GM19351 (cell line): ENCODE results near the gene DDAH1.

Experiments
- ATAC-seq: cut with Tn5 transposase; IDR thresholded peaks from one replicate; pipeline ENCODE4 v1.9.1; 2021; ENCODE audit warnings: mild to moderate bottlenecking, moderate library complexity; ENCODE audit not compliant: unreplicated experiment

The DDAH1 gene

DNA sequence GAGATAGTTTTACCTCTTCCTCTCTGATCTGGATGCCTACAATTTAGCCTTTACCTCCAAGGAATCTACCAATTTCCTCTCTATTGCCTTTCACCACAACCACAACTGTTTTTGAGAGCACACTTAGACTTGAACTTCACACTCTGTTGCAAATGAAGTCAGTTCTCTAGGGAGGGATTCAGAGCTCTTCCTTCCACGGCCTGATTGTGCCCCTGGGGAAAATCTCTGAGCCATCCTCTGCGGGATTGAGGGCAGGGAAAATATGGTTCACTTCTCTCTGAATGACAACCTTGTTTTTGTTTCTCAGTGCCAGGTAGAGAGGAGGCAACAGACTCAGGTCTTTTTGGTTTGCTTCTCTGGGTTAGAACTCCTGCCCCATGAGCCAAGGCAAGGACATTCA lies 153.1 kb downstream of the DDAH1 start:
- ATAC-seq: no peak

DNA sequence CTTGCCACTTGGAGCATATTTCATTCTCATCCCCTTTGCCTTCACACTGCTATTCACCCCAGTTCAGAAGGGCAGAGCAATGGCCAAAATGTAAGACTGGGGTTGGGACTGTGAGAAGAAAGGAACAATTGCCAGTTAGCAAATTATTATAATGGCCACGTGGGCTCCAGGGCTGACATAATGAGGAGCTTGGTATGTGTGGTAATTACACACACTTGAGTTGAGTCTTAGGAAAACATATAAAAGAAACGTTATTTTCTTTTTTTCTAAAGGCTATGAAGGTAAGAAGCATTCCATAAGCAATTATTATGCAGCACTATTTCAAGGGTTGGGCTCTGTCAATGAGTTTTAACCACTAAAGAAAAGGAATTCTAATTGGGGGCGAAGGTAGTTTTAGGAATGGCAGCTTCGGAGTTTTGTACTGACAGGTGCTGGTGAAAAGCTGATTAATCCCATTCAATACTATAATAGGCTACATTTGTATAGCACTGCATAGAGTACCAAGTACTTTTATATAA lies 156.1 kb downstream of the DDAH1 start:
- no peak for ATAC-seq

- ATAC-seq: peak; percentile 94
These were observed 156.7 kb downstream of the DDAH1 start for GRCh38 chr1:85307987-85308832.

DNA sequence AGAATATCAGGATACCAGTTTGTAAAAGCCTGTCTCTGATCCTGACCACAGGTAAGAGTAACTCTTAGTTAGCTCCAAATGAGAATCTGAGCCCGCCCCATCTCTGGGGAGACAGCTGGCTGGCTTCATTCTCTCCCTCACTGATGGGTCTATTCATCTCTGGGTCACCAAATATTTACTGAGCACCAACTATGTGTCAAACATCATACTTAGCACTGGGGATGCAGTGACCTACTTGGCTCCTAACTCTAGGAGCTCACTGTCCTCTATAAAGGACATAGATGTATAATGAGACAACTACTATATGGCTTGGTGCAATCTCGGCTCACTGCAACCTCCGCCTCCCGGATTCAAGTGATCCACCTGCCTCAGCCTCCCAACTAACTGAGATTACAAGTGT lies 158.7 kb downstream of the DDAH1 start:
- no peak for ATAC-seq

- no peak for ATAC-seq
These were observed 161.4 kb downstream of the DDAH1 start for GRCh38 chr1:85303440-85304162.

DNA sequence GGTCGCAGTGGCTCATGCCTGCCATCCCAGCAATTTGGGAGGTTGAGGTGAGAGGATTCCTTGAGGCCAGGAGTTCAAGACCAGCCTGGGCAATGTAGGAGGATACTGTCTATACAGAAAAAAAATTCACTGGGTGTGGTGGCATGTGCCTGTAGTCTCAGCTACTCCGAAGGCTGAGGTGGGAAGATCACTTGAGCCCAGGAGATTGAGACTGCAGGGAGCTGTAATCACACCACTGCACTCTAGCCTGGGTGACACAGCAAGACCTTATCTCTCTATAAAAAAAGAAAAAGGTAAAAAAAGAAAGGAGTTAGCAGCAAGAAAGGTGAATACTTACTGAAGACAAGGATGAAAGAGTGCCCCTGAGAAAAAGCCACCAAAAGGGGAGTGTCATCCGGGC lies 164.8 kb downstream of the DDAH1 start:
- no peak for ATAC-seq

DNA sequence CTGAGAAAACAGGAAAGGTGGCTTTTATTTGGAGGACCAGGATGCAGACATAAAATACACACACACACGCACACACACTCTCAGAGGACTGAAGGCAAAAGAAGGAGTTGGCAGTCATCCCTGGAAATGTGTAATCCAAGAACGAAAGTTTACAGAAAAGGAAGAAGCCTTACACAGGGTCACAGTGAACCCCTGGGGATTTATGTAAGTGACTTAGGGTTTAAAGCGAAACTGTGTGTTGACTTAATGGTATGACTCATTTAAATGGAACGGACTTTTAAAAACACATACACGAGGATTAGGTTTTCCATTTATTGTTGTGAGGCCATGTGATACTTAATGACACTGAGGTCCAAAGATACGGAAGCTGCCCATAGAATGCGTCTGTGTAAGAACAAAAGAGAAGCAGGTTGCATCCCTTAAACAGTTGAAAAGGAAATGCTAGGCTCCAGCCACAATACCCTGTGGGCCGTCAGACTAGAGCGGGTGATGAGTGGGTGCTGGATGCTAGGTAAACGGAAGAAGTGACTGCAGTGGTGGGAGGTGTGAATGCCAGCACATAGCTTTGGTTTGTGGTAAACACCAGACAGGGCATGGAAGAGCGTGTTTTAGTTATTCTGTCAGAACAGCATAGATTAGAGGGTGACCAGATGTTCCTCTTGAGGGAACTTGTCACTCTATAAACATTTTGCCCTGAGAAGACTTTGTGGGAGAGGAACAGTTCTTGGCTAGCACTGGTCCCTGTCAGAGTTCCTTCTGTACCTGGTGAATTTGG lies 166.9 kb downstream of the DDAH1 start:
- ATAC-seq: peak; percentile 88

DNA sequence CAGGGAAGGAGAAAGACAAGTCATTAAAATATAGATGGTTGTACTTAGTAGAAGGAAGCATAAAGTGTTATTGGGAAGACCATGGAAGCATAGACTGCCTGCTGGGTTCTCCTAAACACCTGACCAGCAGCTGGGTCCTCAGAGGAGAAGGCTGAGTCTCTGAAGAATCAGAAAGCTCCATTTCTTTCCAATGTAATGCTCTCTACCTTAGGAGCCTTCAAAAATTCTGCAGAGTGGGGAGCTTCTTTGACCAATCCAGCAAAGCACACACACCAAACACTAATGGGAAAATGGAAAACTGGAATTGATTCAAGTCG lies 167.5 kb downstream of the DDAH1 start:
- ATAC-seq: no peak

DNA sequence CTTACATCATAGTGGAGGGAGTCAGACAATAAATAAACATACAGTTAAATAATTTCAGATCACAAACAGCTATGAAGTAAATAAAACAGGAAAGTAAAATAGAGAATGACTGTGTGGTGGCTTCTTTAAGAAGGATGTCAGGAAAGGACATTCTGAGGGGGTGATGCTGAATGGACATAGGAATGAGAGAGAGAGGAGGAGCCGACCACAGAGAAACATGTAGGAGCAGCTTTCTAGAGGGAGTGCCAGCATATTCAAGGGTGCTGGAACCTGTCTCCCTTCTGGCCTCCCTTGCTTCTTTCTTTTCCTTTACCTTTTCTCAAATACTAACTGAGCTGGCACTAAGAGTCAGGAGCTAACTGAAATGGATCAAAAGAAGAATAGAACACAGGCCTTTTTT lies 168.0 kb downstream of the DDAH1 start:
- ATAC-seq: no peak

DNA sequence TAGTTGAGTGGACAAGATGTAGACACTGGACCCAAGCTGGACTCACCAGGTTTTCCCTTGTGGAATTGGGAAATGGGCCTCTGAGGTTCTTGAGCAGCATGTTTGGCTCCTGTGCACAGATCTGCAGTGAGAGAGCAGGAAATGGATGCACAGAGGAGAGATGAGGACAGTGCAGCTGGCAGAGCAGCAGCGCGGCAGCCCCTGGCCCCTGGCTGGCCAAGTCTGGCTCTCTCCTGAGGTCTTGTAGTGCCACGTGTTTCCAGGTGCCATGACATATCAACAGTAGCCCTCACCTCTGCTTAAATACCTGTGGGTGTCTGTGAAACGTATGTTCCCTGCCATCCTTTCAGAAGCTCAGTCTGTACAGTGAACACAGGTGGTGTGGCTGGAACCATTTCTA lies 169.3 kb downstream of the DDAH1 start:
- no peak for ATAC-seq

- no peak for ATAC-seq
These were observed 169.9 kb downstream of the DDAH1 start for GRCh38 chr1:85295006-85295431.

- no peak for ATAC-seq
These were observed 174.1 kb downstream of the DDAH1 start for GRCh38 chr1:85290826-85291225.

GRCh38 chr1:85289848-85290335 lies 175.1 kb downstream of the DDAH1 start:
- peak; percentile 44 for ATAC-seq

- ATAC-seq: peak; percentile 14
These were observed 175.6 kb downstream of the DDAH1 start for GRCh38 chr1:85289207-85289847.

DNA sequence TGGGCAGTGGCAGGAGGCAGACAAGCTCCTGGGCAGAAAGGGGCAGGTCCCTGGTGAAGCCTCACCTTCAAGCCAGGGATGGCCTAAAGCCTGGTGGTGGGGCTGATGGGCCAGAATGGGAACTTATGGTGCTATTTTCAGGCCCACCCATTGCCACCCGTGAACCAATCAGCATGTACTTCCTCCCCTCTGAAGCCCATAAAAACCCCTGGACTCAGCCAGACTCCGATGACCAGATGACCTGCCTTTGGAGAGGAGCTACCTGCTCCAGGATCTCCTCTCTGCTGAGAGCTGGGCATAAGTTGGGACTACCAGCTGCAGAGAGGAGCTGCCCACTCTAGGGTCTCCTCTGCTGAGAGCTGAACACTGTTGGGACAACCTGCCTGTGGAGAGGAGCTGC lies 180.8 kb downstream of the DDAH1 start:
- ATAC-seq: no peak

DNA sequence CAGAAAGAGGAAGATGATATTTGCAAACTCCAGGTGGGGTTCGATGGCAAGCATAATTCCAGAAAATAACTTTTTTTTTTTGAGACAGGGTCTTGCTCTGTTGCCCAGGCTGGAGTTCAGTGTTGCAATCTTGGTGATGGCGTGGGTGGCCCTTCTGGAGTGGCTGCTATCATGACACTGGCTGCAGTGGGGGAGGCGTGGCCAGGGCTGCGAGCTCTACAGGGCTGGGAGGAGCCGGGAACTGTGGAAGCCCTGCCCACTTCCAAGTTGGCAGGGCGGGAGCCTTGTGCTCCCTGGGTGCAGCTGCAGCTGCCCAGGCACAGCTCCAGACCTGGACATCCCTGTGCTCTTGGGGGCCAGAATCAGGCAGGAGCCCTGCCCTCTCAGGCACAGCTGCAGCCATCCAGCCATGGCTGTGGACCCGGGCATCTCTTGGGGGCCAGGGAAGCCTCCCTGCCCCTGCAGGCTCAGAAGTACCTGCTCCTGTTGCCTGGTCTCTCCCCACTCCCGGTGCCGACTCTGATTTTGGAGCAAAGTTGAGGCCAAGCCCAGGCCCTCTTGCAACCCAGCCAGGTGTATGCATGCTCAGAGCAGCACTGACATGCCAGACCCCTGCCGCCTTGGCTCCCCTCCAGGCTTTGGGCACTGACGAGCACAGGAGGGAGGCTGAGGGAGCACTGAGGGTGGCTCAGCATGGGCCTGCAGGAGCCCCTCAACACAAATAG lies 181.3 kb downstream of the DDAH1 start:
- no peak for ATAC-seq

GRCh38 chr1:85282424-85282823 lies 182.5 kb downstream of the DDAH1 start:
- ATAC-seq: no peak

GRCh38 chr1:85280636-85281035 lies 184.3 kb downstream of the DDAH1 start:
- ATAC-seq: no peak

- no peak for ATAC-seq
These were observed 185.4 kb downstream of the DDAH1 start for GRCh38 chr1:85279458-85280080.

- peak; percentile 17 for ATAC-seq
These were observed 186.1 kb downstream of the DDAH1 start for GRCh38 chr1:85278853-85279314.
